PC-3 (cell line): Measurements from ENCODE around the gene KCTD10.

Experiments
- CTCF ChIP-seq: fragments of 300-600 bp; sonication (generic); conservative IDR thresholded peaks from 2 replicates; pipeline ENCODE4 v1.5.1; 2017; ENCODE audit warnings: antibody characterized with exemption, low read depth, mild to moderate bottlenecking, low read length
- EZH2 ChIP-seq: fragments of 300-600 bp; sonication (generic); IDR thresholded peaks from one replicate; pipeline ENCODE4 v1.6.1; 2017; ENCODE audit warnings: antibody characterized with exemption, mild to moderate bottlenecking, low read length; ENCODE audit not compliant: unreplicated experiment
- EZH2phosphoT487 ChIP-seq: fragments of 300-600 bp; sonication (generic); IDR thresholded peaks from 2 replicates; pipeline ENCODE4 v1.6.1; 2018; ENCODE audit warnings: mild to moderate bottlenecking, antibody characterized with exemption, low read length, borderline replicate concordance

GRCh38 chr12:109480356-109480755 is 3.3 kb upstream of the KCTD10 start:
- TF ChIP-seq CTCF: no peak
- no peak for TF ChIP-seq EZH2
- no peak for TF ChIP-seq EZH2phosphoT487
